ENCODE measurements around the gene USHBP1. TPM values are rescaled to one million over a fixed set of nuclear protein-coding genes. Genes with fewer than 3 reads are reported as not detected.

USHBP1 gene
- polyA plus RNA-seq, 2 of the 4 experiments (the other 2 are of a cell fraction) = 0.03 TPM; not detected in 1

- DNase-seq (ENCODE audit: low read depth in 1 of 2, low spot score in 1 of 2) = no peak
- no peak for ATAC-seq
- POLR2A ChIA-PET = no interaction called here
- Histone ChIP-seq H3K4me1 (peaks cover 24% of the 10 kb centered on the region; the same call in 2 of the 3 replicates), H3K4me3 (no peak overlapping the region), H3K4me2 (no peak overlapping the region), H3K9me3 (no peaks in the 10 kb centered on the region), H3K27ac (no peak overlapping the region)
- TF ChIP-seq MAFK (IDR thresholded peaks at IDR 0.05; ENCODE audit: partially characterized antibody) (no peak), GATA3 (IDR thresholded peaks at IDR 0.05; ENCODE audit: borderline replicate concordance) (no peak), FOXS1 (CRISPR knock-in tag; IDR thresholded peaks at IDR 0.05) (no peak), SREBF2 (IDR thresholded peaks at IDR 0.05) (no peak), ZSCAN20 (CRISPR knock-in tag; IDR thresholded peaks at IDR 0.05) (no peak), CEBPB (IDR thresholded peaks at IDR 0.05) (no peak), ESRRA (IDR thresholded peaks at IDR 0.05; ENCODE audit: borderline replicate concordance, low read length) (no peak), JUNB (IDR thresholded peaks at IDR 0.05) (no peak), HOXB13 (CRISPR knock-in tag; IDR thresholded peaks at IDR 0.05; ENCODE audit: low read depth) (no peak)
- TF ChIP-seq, protein P1, sequence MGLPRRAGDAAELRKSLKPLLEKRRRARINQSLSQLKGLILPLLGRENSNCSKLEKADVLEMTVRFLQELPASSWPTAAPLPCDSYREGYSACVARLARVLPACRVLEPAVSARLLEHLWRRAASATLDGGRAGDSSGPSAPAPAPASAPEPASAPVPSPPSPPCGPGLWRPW (IDR thresholded peaks at IDR 0.05) = no peak
- TF ChIP-seq, protein P2, sequence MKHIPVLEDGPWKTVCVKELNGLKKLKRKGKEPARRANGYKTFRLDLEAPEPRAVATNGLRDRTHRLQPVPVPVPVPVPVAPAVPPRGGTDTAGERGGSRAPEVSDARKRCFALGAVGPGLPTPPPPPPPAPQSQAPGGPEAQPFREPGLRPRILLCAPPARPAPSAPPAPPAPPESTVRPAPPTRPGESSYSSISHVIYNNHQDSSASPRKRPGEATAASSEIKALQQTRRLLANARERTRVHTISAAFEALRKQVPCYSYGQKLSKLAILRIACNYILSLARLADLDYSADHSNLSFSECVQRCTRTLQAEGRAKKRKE (CRISPR knock-in tag; IDR thresholded peaks at IDR 0.05; ENCODE audit: low read depth) = no peak
- WGBS (ENCODE audit: missing lambda C conversion rate) = 93% methylated on average over 3 of the region's 3 CpGs
- no peak for FAIRE-seq
- CTCF ChIA-PET = interaction anchor here (2.2 kb wide), 1 partner anchor 31 kb away, joined by 6 read pairs; no protein-coding TSS in a partner anchor
Observed at GRCh38 chr19:17229890-17230289, 34.7 kb downstream of the USHBP1 start.

DNA sequence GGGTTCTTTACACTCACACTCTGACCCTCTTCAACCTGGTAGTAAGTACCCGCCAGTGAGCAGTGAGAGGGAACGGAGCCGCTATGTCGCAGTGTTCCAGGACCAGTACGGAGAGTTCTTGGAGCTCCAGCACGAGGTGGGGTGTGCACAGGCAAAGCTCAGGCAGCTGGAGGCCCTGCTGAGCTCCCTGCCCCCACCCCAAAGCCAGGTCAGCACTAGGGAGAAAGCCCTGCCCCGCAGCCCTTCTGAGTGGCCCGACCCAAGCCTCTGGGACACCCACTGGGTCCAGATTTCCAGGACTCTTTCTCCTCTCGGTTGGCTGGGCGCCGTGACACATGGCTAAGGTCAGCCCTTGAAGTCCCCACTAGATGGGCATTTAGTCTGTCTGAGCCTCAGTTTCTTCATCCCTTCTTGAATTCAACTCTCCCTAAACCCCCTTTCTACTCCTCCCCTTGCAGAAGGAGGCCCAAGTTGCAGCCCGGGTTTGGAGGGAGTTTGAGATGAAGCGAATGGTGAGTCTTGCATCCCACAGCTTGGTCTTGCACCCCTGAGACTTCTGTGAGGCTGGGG lies 36.7 kb downstream of the USHBP1 start:
- ChIA-PET CTCF (interaction anchor here (1.0 to 3.6 kb wide), 2 partner anchors 15 to 34 kb away, joined by 3 to 11 read pairs; no protein-coding TSS in a partner anchor), POLR2A (interaction anchor here (0.6 kb wide), 1 partner anchor 18 kb away, joined by 3 read pairs; no protein-coding TSS in a partner anchor)
- H3K9me3 ChIP-seq = no peaks in the 10 kb centered on the region
- DNase-seq (ENCODE audit: low read depth in 1 of 2, low spot score in 1 of 2) (no peak), ATAC-seq (no peak), FAIRE-seq (no peak)
- peak overlapping the region; percentile 79; the same call in 1 of the 3 replicates for H3K4me2 ChIP-seq
- TF ChIP-seq EHMT2 (IDR thresholded peaks at IDR 0.05; ENCODE audit: low read depth) (no peak), FOXS1 (CRISPR knock-in tag; IDR thresholded peaks at IDR 0.05) (no peak), CHD4 (IDR thresholded peaks at IDR 0.05; ENCODE audit: borderline replicate concordance) (no peak), ZNF302 (CRISPR knock-in tag; IDR thresholded peaks at IDR 0.05) (no peak), JUNB (IDR thresholded peaks at IDR 0.05) (no peak), RCOR1 (IDR thresholded peaks at IDR 0.05; ENCODE audit: low read depth, low read length) (no peak), NFE2L2 (conservative IDR thresholded peaks at IDR 0.05; ENCODE audit: low read length) (no peak), PBX3 (IDR thresholded peaks at IDR 0.05) (no peak), HDAC2 (IDR thresholded peaks at IDR 0.05) (no peak), HOXB13 (CRISPR knock-in tag; IDR thresholded peaks at IDR 0.05; ENCODE audit: low read depth) (no peak), CBX2 (IDR thresholded peaks at IDR 0.05; ENCODE audit: borderline replicate concordance, low read depth) (no peak), HEYL (CRISPR knock-in tag; IDR thresholded peaks at IDR 0.05) (no peak)
- TF ChIP-seq, protein P3, sequence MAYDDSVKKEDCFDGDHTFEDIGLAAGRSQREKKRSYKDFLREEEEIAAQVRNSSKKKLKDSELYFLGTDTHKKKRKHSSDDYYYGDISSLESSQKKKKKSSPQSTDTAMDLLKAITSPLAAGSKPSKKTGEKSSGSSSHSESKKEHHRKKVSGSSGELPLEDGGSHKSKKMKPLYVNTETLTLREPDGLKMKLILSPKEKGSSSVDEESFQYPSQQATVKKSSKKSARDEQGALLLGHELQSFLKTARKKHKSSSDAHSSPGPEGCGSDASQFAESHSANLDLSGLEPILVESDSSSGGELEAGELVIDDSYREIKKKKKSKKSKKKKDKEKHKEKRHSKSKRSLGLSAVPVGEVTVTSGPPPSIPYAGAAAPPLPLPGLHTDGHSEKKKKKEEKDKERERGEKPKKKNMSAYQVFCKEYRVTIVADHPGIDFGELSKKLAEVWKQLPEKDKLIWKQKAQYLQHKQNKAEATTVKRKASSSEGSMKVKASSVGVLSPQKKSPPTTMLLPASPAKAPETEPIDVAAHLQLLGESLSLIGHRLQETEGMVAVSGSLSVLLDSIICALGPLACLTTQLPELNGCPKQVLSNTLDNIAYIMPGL (CRISPR knock-in tag; IDR thresholded peaks at IDR 0.05; ENCODE audit: borderline replicate concordance) = no peak
- TF ChIP-seq, protein P4, sequence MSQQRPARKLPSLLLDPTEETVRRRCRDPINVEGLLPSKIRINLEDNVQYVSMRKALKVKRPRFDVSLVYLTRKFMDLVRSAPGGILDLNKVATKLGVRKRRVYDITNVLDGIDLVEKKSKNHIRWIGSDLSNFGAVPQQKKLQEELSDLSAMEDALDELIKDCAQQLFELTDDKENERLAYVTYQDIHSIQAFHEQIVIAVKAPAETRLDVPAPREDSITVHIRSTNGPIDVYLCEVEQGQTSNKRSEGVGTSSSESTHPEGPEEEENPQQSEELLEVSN (IDR thresholded peaks at IDR 0.05; ENCODE audit: borderline replicate concordance, low read depth) = no peak
- no peak overlapping the region for H3K27ac ChIP-seq
- H3K4me3 ChIP-seq = no peak overlapping the region
- H3K4me1 ChIP-seq = peaks cover 9% of the 10 kb centered on the region; the same call in 2 of the 3 replicates
- 78% methylated on average over 13 of the region's 13 CpGs for WGBS (ENCODE audit: missing lambda C conversion rate)
